COLO829 (cell line): Measurements from ENCODE around the gene SMARCD2.
"Not testable (repeated sequence)": the region's sequence is repeated elsewhere in the genome, so short reads cannot be mapped to it uniquely, and the experiment has no call there.

ENCODE experiments used
- DNase-seq: peaks from one replicate; pipeline ENCODE4 v3.0.0; 2012; ENCODE audit warnings: low spot score

SMARCD2 gene

GRCh38 chr17:63842540-63843386 is at the start of gene SMARCD2:
Gene SMARCD2, minus strand, starts transcription at chr17:63842685. Its CDS starts 11 bp downstream, at chr17:63842674.
- DNase-seq = peak; percentile 97

GRCh38 chr17:63889026-63889848 is 46.8 kb upstream of the SMARCD2 start:
- not testable (repeated sequence) for DNase-seq

DNA sequence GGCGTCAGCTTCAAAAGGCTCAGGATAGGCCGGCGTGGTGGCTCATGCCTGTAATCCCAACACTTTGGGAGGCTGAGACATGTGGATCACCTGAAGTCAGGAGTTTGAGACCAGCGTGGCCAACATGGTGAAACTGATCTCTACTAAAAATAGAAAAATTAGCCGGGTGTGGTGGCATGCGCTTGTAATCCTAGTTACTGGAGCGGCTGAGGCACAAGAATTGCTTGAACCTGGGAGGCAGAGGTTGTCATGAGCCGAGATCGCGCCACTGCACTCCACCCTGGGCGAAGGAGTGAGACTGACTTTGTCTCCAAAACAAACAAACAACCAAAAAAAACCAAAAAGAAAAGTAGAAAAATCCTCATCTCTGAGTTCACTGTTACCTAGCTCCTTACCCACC is 42.6 kb upstream of the SMARCD2 start:
- DNase-seq = not testable (repeated sequence)

GRCh38 chr17:63882626-63883126 is 40.2 kb upstream of the SMARCD2 start:
- DNase-seq = not testable (repeated sequence)

DNA sequence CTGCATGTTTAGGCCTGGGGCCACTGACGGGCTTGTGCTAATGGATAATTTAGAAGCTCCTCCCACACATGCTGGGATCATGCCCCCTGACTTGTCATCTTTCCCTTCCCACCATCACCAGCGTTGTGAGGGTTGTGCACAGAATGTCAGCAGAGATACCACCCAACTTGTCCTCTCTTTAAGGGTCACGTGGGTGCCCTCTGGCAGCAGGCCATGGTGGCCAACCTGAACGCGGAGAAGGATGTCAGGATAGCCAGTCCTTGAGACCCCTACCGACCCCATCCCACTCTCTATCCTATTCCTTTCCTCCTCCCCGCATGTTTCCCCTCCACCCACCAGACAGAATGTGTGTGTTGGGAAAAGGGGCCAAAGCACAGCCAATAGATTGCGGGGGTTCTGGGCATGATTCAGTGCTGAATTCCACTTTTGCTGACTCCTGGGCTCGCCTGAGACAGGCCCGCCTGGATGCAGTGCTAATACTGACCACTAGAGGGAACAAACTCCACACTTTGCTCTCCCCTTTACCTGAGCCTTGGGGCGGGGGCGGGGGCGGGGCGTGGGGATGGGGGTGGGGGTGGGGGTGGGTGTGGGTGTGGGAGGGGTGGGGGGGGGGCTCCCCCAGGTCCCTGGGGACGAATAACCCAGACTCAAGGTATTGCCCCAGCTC is 39.6 kb upstream of the SMARCD2 start, which contains the start of gene GH2:
Gene GH2 (minus strand): TSS at position 10 of the 667 bp plus-strand sequence. CDS start 143 bp downstream, outside the sequence.
- peak; percentile 79 for DNase-seq

DNA sequence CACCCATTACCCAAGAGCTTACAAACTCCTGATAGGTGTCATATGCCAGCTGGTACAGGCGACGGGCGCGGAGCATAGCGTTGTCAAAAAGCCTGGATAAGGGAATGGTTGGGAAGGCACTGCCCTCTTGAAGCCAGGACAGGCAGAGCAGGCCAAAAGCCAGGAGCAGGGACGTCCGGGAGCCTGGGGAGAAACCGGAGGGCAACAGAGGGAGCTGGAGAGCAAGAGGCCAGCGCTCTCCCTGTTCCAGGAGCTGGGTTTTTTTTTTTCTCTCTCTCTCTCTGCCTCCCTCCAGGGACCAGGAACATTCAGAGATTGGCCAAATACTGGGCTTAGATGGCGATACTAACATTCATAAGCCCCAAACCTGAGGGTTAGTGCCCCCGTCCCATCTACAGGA is 38.9 kb upstream of the SMARCD2 start:
- DNase-seq = not testable (repeated sequence)

DNA sequence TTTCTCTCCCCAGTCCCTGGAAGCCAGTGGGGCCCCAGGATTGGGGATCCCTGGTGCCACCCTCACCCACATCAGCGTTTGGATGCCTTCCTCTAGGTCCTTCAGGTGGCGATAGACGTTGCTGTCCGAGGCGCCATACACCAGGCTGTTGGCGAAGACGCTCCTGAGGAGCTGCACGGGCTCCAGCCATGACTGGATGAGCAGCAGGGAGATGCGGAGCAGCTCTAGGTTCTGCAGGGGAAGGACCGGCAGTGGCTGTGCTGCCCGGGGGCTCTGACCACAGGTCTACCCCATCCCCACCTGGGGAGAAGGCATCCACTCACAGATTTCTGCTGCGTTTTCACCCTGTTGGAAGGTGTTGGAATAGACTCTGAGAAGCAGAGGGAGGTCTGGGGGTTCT is 38.2 kb upstream of the SMARCD2 start:
- no peak for DNase-seq

DNA sequence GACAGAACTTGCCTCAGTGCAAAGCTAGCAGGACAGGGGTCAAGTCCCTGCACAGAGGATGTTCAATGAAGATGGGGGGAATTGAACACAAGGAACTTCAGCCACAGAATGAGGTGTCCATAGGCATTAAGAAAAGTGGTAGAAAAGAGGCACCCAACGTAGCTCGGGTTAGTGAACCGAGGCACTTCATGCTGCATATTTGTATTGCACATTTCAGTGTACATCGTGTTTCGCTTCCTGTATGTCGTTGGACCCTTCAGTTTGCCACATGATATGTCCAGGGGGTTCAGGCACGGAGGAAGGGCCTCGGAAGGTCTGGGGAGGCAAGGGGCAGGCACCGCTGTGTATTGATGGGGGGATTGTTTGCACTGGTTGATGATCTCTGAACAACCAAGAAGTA is 35.9 kb upstream of the SMARCD2 start:
- not testable (repeated sequence) for DNase-seq

DNA sequence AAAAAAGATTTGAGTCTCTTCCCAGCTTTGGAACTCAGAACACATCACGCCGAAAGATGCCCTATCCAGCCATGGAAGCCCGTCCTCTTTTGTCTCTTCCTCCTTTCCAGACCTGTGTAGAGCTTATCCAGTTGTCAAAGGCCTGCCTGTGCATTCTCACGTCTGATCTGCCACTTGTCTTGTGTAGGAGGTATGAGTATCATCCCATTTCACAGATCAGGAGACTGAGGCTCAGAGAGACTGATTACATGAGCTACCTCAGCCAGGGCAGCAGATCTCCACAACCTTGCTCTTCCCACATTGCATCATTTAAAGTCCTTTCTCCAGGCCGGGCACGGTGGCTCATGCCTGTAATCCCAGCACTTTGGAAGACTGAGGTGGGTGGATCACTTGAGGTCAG is 32.2 kb upstream of the SMARCD2 start:
- not testable (repeated sequence) for DNase-seq

DNA sequence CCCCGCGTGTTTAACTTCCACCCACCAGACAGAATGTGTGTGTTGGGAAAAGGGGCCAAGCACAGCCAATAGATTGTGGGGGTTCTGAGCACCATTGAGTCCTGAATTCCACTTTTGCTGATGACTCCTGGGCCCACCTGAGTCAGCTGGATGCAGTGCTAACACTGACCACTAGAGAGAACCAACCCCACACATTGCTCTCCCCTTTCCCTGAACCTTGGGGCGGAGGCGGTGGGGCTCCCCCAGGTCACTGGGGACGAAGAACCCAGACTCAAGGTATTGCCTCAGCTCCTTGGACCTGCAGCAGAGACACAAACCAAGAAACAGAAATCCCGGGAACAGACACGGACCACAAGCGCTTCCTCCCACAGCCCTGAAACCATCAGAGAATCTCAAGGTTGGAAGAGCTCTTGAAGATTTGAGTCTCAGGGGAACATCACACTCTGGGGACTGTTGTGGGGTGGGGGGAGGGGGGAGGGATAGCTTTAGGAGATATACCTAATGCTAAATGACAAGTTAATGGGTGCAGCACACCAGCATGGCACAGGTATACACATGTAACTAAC is 31.7 kb upstream of the SMARCD2 start:
- not testable (repeated sequence) for DNase-seq

DNA sequence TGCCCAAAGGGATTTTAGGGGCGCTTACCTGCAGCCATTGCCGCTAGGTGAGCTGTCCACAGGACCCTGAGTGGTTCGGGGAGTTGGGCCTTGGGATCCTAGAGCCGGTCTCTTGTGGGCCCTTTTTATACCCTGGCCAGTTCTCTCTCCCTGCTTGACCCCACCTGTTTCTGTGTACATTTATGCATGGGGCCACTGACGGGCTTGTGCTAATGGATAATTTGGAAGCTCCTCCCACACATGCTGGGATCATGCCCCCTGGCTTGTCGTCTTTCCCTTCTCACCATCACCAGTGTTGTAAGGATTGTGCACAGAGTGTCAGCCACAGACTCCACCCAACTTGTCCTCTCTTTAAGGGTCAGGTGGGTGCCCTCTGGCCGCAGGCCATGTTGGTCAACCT is 31.1 kb upstream of the SMARCD2 start, which contains the start of gene CSH2:
Gene CSH2 (minus strand): TSS at position 101 of the 400 bp plus-strand sequence. CDS start 63 bp downstream, at position 38.
- not testable (repeated sequence) for DNase-seq

DNA sequence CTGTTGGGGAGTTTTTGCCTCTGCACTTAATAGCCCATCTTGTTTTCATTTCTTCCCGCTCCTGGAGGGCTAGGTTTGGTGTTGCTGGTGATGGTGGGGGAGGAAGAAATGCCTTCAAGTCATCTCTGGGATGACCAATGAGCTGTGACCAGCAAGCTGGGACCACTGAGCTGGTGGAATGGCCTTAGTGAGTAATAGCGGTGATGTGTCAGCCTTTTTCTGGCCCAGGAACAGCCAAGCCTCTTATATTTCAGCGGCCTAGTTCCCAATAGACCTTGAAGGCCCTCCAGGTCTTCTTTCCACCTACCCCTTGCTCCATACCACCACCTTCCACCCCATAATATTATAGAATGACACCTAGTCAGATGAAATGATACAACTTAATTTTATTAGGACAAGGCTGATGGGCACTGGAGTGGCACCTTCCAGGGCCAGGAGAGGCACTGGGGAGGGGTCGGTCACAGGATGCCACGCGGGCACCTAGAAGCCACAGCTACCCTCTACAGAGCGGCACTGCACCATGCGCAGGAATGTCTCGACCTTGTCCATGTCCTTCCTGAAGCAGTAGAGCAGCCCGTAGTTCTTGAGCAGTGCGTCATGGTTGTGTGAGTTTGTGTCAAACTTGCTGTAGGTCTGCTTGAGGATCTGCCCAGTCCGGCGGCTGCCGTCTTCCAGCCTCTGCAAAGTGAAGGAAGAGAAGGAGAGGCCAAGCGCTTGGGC is 29.3 kb upstream of the SMARCD2 start:
- not testable (repeated sequence) for DNase-seq

DNA sequence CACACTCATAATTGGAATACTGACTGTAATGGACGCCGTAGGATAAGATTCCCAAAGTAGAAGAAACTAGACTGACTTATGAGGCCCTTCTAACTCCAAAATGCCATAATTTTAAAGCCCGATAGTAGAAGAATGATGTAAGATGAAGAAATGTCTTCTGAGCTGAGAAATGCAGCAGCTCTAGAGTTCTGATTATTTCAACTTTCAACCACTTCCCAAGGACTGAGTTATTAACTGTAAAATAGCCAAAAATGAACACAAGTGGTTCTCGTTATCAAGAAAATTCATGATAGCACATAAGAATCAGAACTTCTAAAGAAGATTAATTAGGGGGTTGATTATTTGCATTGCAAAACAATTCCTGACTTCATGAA is 27.8 kb upstream of the SMARCD2 start:
- not testable (repeated sequence) for DNase-seq

DNA sequence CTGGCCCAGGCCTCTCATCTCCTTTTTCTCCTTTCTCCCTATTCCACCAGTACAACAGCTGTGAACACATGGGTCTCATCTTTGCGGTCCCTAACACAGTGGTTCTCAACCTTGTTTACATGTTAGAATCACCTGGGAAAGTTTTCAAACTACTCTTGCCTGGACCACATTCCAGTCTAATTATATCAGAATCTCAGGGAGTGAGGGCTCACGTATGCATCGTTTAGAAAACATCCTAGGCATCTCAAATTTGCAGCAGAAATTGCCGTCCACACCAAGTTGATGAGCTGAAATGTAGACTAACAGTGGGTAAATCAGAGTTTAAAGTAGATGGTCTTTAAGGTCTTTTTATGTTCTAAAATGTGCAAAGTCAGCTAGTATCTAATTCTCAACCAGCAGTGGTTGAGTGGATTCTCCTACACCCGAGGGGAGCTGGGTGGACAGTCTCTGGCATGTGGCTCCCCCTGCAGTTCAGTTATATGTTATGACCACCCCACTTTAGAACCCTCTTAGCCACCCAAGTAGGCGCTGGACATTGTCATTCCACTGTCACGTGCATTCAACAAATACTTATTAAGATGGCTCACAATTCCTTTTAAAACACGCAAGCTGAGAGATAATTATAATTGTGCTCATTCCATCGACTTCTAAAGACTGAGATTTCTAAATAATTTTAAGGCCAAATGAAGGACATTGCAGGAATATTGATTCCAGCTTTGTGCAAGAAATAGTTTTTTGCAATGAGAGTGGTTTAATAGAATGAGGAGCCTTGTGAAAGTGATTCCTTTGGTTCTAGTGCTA is 27.2 kb upstream of the SMARCD2 start:
- DNase-seq = not testable (repeated sequence)

DNA sequence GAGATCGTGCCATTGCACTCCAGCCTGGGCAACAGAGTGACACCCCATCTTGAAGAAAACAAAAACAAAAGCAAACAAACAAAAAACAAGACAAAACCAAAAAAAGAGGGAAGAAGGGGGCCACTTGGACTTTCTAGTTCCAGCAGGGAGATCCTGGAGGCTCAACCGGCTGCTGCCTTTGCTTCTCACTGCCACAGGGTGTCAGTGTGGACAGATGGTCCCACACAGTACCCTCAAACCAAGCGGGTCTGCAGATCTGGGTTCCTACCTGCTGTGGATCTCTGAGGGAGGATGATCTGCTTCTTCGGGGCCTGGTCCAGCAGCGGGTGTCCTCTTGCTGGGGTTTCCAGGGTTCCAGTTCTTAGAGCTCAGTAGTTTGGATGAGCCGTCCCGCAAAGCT is 24.1 kb upstream of the SMARCD2 start:
- DNase-seq = not testable (repeated sequence)

DNA sequence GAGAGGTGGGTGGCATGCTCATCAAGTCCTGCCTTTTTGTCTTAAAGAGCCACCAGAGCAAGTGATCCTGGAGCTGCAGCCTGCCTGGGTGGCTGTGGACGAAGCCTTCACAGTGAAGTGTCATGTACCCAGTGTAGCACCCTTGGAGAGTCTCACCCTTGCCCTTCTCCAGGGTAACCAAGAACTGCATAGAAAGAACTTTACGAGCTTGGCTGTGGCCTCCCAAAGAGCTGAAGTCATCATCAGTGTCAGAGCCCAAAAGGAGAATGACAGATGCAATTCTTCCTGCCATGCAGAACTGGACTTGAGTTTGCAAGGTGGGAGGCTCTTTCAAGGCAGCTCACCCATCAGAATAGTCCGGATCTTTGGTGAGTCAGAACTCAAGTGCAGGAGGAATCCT is 16.8 kb upstream of the SMARCD2 start:
- DNase-seq = no peak

- DNase-seq = not testable (repeated sequence)
These were observed 13.9 kb upstream of the SMARCD2 start for GRCh38 chr17:63856425-63856824.

GRCh38 chr17:63855185-63855584 is 12.7 kb upstream of the SMARCD2 start:
- no peak for DNase-seq

- DNase-seq = no peak
These were observed 12.2 kb upstream of the SMARCD2 start for GRCh38 chr17:63854709-63855108.

GRCh38 chr17:63853260-63853659 is 10.8 kb upstream of the SMARCD2 start:
- DNase-seq = no peak
